KOPT-K1 (cell line): ENCODE measurements around the gene MYD88.

ENCODE experiments used
- H3K27ac ChIP-seq: fragments of 200-600 bp; sonication (generic); 2 replicates; pipeline ENCODE4 v1.5.1; 2016; ENCODE audit warnings: antibody characterized with exemption, mild to moderate bottlenecking, low read depth, low read length; ENCODE audit not compliant: poor library complexity, severe bottlenecking
- H3K36me3 ChIP-seq: fragments of 200-600 bp; sonication (generic); 2 replicates; pipeline ENCODE4 v1.5.1; 2017; ENCODE audit warnings: antibody characterized with exemption, mild to moderate bottlenecking, low read length, moderate library complexity; ENCODE audit not compliant: insufficient read depth
- H3K9me3 ChIP-seq: fragments of 200-600 bp; sonication (generic); 2 replicates; pipeline ENCODE4 v1.5.1; 2017; ENCODE audit warnings: antibody characterized with exemption, low read length, mild to moderate bottlenecking; ENCODE audit not compliant: insufficient read depth, poor library complexity, severe bottlenecking

The MYD88 gene

GRCh38 chr3:38138349-38139190, at the start of gene MYD88:
MYD88 (plus strand) TSS chr3:38138661; CDS start chr3:38138701, 40 bp downstream.
- no peaks in the 10 kb centered on the region for H3K9me3 ChIP-seq
- H3K36me3 ChIP-seq: peaks cover 49% of the 10 kb centered on the region
- H3K27ac ChIP-seq: peak within 1 kb of the TSS; percentile 86

GRCh38 chr3:38089163-38089562, 49.3 kb upstream of the MYD88 start:
- Histone ChIP-seq H3K27ac (no peak overlapping the region), H3K36me3 (no peaks in the 10 kb centered on the region)

GRCh38 chr3:38090453-38090852, 48.0 kb upstream of the MYD88 start:
- H3K9me3 ChIP-seq: no peaks in the 10 kb centered on the region
- H3K27ac ChIP-seq: no peak overlapping the region
- H3K36me3 ChIP-seq: no peaks in the 10 kb centered on the region

More at GRCh38 chr3:38089163-38089562, 49.3 kb upstream of the MYD88 start:
- peaks cover 4% of the 10 kb centered on the region for H3K9me3 ChIP-seq

- H3K27ac ChIP-seq: no peak overlapping the region
- no peaks in the 10 kb centered on the region for H3K9me3 ChIP-seq
- H3K36me3 ChIP-seq: no peaks in the 10 kb centered on the region
These were observed 43.5 kb upstream of the MYD88 start for GRCh38 chr3:38094999-38095398.

GRCh38 chr3:38095669-38096483, 42.6 kb upstream of the MYD88 start:
- no peaks in the 10 kb centered on the region for H3K9me3 ChIP-seq
- no peak overlapping the region for H3K27ac ChIP-seq
- no peaks in the 10 kb centered on the region for H3K36me3 ChIP-seq

GRCh38 chr3:38097446-38098375, 40.8 kb upstream of the MYD88 start:
- no peaks in the 10 kb centered on the region for H3K36me3 ChIP-seq
- H3K9me3 ChIP-seq: no peaks in the 10 kb centered on the region
- H3K27ac ChIP-seq: no peak overlapping the region

GRCh38 chr3:38098376-38098723, 40.1 kb upstream of the MYD88 start:
- H3K9me3 ChIP-seq: no peaks in the 10 kb centered on the region
- no peaks in the 10 kb centered on the region for H3K36me3 ChIP-seq
- no peak overlapping the region for H3K27ac ChIP-seq

- Histone ChIP-seq H3K36me3 (no peaks in the 10 kb centered on the region), H3K9me3 (peaks cover 9% of the 10 kb centered on the region), H3K27ac (no peak overlapping the region)
These were observed 38.9 kb upstream of the MYD88 start for GRCh38 chr3:38099518-38099917.

- H3K9me3 ChIP-seq: peaks cover 17% of the 10 kb centered on the region
- H3K36me3 ChIP-seq: no peaks in the 10 kb centered on the region
- H3K27ac ChIP-seq: no peak overlapping the region
These were observed 38.0 kb upstream of the MYD88 start for GRCh38 chr3:38100498-38100897.

GRCh38 chr3:38101811-38102443, 36.5 kb upstream of the MYD88 start:
- Histone ChIP-seq H3K36me3 (no peaks in the 10 kb centered on the region), H3K9me3 (peaks cover 21% of the 10 kb centered on the region)

GRCh38 chr3:38102444-38102814, 36.0 kb upstream of the MYD88 start:
- no peak overlapping the region for H3K27ac ChIP-seq
- peaks cover 21% of the 10 kb centered on the region for H3K9me3 ChIP-seq

More at GRCh38 chr3:38101811-38102443, 36.5 kb upstream of the MYD88 start:
- H3K27ac ChIP-seq: no peak overlapping the region

GRCh38 chr3:38105525-38105924, 32.9 kb upstream of the MYD88 start:
- Histone ChIP-seq H3K27ac (no peak overlapping the region), H3K9me3 (peaks cover 21% of the 10 kb centered on the region), H3K36me3 (no peaks in the 10 kb centered on the region)

More at GRCh38 chr3:38102444-38102814, 36.0 kb upstream of the MYD88 start:
- no peaks in the 10 kb centered on the region for H3K36me3 ChIP-seq

GRCh38 chr3:38107911-38108648, 30.4 kb upstream of the MYD88 start:
- peaks cover 21% of the 10 kb centered on the region for H3K9me3 ChIP-seq
- H3K36me3 ChIP-seq: no peaks in the 10 kb centered on the region
- H3K27ac ChIP-seq: no peak overlapping the region
